SH-SY5Y (cell line): ENCODE results near the gene CCDC3.

Experiments
- GATA2 ChIP-seq: IDR thresholded peaks from 2 replicates; pipeline ENCODE4 v1.6.1; 2011; ENCODE audit warnings: mild to moderate bottlenecking, low read depth, low read length
- GATA3 ChIP-seq: IDR thresholded peaks from 2 replicates; pipeline ENCODE4 v1.6.1; 2011; ENCODE audit warnings: low read depth, mild to moderate bottlenecking, low read length, moderate library complexity

CCDC3 gene

DNA sequence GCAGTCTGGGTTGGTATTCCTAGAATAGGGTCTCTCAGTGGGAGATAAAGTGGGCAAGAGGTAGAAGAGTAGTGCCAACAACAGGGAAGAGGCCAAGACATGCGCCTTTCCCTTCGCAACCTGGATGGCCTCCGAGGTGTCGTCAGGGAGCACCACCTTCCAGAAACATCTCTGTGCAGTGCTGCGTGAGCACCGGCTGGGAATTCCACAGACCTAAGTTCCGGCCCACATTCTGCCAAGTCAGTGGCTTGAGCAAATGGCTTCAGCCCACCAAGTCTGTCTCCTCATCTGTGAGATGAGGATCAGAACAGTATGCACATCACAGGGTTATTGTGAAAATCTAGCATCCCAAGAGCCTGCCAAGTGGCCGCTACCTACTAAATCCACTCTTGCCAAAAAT lies 40.6 kb downstream of the CCDC3 start:
- TF ChIP-seq GATA3 = no peak
- no peak for TF ChIP-seq GATA2

- TF ChIP-seq GATA3 = no peak
- TF ChIP-seq GATA2 = 0 out of 2 replicates have a peak, but pooled peaks have one; percentile 17
Measured at GRCh38 chr10:12960334-12960898, 41.1 kb downstream of the CCDC3 start.

DNA sequence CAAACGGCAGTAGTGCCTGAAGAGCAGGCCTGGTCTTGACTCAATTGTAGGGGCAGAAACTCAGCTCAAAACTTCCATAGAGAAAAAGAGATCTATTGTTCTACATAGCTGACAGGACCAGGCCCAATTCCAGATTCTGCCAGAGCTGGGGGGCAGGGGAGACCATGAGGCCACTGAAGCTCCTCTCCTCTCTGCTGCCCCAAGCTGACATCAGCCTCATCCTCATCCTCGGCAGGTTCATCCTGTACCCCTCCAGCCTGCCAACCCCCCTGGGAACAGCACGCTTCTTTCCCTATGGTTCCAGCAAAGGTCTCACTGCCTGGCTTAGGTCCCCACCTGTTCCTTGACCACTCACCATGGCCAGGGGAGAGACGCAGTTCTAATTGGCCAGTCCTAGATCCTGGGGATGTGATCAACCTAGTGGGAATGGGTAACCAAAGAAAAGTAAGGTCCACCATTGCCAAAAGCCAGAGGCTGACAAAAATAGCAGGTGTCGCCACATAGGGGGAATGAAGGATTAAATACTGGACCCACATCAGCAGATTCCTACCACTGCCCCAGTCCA lies 42.9 kb downstream of the CCDC3 start:
- no peak for TF ChIP-seq GATA2
- no peak for TF ChIP-seq GATA3

GRCh38 chr10:12957081-12957480 lies 44.4 kb downstream of the CCDC3 start:
- no peak for TF ChIP-seq GATA3
- no peak for TF ChIP-seq GATA2

DNA sequence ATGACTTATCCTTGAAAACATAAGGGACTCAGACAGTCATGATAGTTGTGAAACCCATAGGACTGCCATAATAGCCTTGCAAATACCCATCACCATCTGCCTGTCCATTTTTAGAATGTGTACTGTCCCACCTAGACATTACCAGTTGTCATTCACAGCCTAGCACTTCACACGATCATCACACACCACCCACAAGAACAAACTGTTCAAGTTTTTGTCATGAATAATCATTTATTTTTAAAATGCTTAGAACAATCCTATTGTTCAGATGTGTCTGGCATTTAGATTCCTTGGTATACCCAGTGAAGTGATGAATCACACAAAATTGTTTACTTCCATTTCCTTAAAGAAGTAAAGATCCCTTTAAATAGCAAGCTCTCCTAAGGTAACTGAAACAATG lies 46.6 kb downstream of the CCDC3 start:
- no peak for TF ChIP-seq GATA3
- no peak for TF ChIP-seq GATA2

DNA sequence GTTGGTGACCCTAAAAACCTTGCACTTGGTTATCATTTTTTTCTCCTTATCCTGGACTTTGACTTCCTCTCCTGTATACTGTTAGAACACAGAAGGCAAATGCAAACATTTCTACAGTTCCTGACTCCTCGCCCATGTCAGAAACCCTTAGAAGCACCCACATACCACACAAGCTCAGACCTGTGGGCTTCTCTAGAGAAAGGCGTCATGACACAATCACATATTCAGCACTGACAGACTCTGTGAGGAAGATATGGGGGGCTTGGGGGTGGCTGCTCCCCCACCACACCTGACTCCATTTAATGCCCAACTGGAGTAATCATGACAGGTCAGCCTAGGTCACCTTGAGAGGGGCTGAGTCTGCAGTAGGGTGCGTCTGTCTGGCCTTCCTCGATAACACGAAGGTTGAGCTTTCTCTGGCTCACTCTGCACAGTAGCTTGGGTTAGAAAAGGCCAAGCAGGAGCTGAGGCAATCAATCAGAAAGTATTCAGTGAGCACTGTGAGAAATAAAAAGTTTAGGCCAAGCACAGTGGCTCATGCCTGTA lies 50.9 kb downstream of the CCDC3 start:
- TF ChIP-seq GATA3 = no peak
- TF ChIP-seq GATA2 = no peak

DNA sequence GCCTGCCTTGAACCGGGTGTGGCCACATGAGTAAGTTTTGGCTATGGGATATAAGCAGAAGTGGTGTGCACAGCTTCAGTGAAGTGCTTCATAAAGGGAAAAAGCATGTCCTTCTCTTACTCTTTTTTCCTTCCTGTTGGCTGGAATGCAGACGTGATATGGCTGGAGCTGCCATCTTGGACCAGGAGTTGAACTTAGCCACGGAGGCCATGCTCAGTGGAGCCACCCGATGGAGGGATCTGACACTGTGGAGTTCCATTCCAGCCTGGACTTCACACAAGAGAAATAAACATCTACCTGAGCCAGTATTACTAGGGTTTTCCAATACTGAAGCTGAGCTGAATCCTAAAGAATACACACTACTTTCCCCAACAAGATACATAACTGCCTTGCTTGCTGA lies 52.3 kb downstream of the CCDC3 start:
- TF ChIP-seq GATA3 (no peak), GATA2 (no peak)

DNA sequence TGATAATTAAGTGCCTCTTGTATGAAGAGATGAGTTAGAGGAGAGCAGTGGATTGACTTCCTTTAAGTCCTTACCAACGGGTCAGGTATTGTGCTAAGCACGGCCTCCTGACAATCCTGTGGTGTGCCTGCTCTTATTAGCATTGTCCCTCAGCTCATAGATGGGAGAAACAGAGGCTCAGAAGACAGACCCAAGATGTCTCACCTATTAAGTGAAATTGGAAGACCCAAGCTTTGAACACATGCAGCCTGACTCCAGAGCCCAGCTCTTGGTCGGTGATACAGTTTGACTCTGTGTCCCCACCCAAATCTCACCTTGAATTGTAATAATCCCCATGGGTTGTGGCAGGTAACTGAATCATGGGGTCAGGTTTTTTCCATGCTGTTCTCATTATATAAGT lies 53.8 kb downstream of the CCDC3 start:
- TF ChIP-seq GATA2 (no peak), GATA3 (no peak)

DNA sequence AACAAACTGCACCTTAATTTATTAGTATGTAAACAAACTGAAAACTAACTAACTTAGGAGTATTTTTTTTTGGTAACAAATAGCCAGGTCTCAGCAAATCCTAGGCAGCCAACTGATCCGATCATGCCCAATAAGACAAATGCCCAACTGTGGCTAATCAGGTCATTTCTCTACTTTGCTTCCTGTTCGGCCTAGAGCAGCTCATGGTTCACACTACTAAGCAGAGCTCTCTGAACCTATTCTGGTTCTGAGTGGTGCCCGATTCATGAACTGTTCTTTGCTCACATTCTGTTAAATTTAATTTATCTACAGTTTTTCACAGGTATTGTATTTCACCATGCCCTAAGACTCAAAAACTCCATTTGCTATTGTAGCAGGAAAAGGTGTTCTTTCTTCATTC lies 55.1 kb downstream of the CCDC3 start:
- no peak for TF ChIP-seq GATA3

DNA sequence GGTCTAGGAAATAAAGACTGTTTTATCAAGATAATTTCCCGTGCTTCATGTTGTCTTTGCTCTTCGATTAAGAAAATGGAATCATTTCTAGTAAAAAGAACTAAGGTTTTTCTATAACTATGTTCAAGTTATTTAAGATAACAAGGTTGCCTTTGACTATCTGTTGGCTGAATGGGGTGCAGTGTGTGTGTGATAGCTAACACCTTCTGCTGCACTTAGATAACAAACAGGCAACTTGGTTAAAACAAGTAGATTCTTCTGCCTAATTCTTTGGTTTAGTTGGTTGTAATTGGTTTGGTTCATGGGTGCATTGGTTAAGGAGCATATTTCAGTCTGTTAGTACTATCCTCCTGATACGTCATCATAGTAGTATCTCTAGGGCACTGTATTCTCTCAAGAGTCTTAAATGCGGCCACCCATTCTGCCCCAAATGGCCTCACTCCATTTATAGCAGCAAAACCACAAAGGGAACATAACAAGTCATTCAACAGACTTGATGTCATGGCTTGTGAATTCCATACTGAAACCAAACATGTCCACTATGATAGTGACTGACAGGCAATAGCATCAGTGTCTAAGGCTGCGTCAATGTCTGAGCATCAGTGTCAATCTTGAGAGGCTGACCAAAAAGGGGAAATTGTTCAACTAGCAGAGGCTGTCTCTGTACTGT lies 55.7 kb downstream of the CCDC3 start:
- TF ChIP-seq GATA2 (no peak), GATA3 (no peak)

DNA sequence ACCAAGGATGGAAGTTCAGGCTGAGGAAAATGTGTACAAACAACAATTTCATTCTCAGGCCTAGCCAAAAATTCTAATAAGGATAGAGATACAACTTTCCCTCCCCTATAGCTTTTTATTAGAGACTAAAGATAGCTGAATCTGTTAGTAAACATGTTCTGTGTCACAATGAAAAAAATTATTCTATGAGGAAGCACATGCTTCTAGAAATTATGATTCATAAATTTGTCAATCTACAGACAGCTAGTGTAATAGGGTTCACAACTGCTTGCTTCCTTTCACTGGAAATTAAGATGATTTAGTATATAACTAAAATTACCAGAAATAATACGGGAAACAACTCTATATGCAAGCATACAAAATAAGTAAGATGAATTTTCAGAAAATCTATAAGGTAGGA lies 56.6 kb downstream of the CCDC3 start:
- TF ChIP-seq GATA3 (no peak), GATA2 (no peak)

- TF ChIP-seq GATA2 = no peak
- no peak for TF ChIP-seq GATA3
Measured at GRCh38 chr10:12943425-12943824, 58.1 kb downstream of the CCDC3 start.

DNA sequence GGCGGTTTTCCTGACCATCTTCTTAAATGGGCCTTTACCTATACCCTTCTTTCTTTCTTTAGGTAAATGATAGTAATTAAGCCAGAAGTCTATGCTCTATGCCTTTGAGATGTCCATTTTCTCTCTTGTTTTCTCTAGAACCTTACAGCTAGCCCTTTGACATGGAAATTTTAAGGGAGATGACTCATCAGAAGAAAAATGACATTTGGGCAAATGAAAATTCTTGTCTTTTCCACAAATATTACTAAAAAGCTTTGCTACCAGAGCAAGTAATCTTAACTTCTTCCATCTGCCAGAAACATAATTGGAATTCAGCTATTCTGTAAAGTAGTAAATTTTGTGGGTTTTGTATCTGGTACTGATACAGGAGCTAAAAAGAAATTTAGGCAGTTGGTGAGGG lies 59.5 kb downstream of the CCDC3 start:
- TF ChIP-seq GATA2 = no peak
- TF ChIP-seq GATA3 = no peak

DNA sequence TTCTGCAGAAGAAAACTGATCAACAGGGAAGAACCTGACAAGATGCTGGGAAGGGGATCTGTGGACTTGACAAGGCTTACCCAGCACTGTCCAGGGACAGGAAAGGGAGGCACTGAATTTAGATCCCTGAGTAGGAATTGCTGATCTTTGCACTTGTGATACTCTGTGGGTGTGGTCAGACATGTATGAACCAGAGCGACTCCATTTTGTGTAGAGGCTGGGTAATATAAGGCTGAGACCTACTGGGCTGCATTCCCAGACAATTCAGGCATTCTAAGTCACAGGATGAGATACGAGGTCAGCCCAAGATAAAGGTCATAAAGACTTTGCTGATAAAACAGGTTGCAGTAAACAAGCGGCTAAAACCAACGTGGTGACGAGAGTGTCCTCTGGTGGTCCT lies 60.7 kb downstream of the CCDC3 start:
- no peak for TF ChIP-seq GATA2
- TF ChIP-seq GATA3 = no peak

- TF ChIP-seq GATA3 (no peak), GATA2 (no peak)
Measured at GRCh38 chr10:12938271-12938670, 63.2 kb downstream of the CCDC3 start.
